ENCODE results near the gene ACAD10.

GRCh38 chr12:111748867-111749266, 63.0 kb downstream of the ACAD10 start:
- no peak for TF ChIP-seq CTCF (IDR thresholded peaks at IDR 0.05; ENCODE audit: low read depth, low read length, missing input control)
- TF ChIP-seq RAD21 (IDR thresholded peaks at IDR 0.05), result no peak
- no peak for TF ChIP-seq JUND (IDR thresholded peaks at IDR 0.05)
- no peak for TF ChIP-seq GABPA (IDR thresholded peaks at IDR 0.05 in 1 of 2, conservative IDR thresholded peaks at IDR 0.05 in 1 of 2)
- TF ChIP-seq REST (IDR thresholded peaks at IDR 0.05), result no peak
- no peak for TF ChIP-seq ATF3 (IDR thresholded peaks at IDR 0.05)
- no peak for TF ChIP-seq MAX (IDR thresholded peaks at IDR 0.05)
- TF ChIP-seq TAF1 (conservative IDR thresholded peaks at IDR 0.05), result no peak
- no peak for TF ChIP-seq SP1 (IDR thresholded peaks at IDR 0.05)
- TF ChIP-seq NR2F2 (IDR thresholded peaks at IDR 0.05), result no peak
- no peak for TF ChIP-seq ZBTB33 (IDR thresholded peaks at IDR 0.05)

All from liver (tissue), 3 donors.